ENCODE results near the gene MCTP1. TPM values are rescaled to one million over a fixed set of nuclear protein-coding genes. Genes with fewer than 3 reads are reported as not detected.

MCTP1 gene
- total RNA-seq, 1 experiment from 2014 or later, result 2.5 TPM

GRCh38 chr5:94750681-94751080 lies 534.2 kb downstream of the MCTP1 start:
- Histone ChIP-seq H2BK20ac (ENCODE audit: low read depth, low read length, poor library complexity, severe bottlenecking) (no peak overlapping the region), H3K9ac (ENCODE audit: extremely low read depth, insufficient read length, low read length) (no peak overlapping the region), H4K5ac (ENCODE audit: insufficient read length, low read depth, low read length) (no peak overlapping the region), H3K56ac (ENCODE audit: insufficient read length, low read depth, low read length) (no peak overlapping the region), H2AFZ (ENCODE audit: low read length) (no peak overlapping the region), H2BK120ac (ENCODE audit: low read depth, low read length, poor library complexity, severe bottlenecking) (no peak overlapping the region), H3K27ac (ENCODE audit: insufficient read length, low read depth, low read length) (no peak overlapping the region), H3K79me2 (ENCODE audit: insufficient read depth, low read length) (no peaks in the 10 kb centered on the region), H3K79me1 (ENCODE audit: insufficient read depth, low read depth, low read length, poor library complexity, severe bottlenecking) (no peaks in the 10 kb centered on the region), H3K4me1 (ENCODE audit: insufficient read depth, low read length) (no peaks in the 10 kb centered on the region), H2BK15ac (ENCODE audit: low read depth, low read length) (no peak overlapping the region), H4K20me1 (ENCODE audit: control insufficient read depth, insufficient read depth, insufficient read length) (no peaks in the 10 kb centered on the region), H3K27me3 (ENCODE audit: insufficient read depth, low read length) (no peaks in the 10 kb centered on the region), H3K23me2 (ENCODE audit: insufficient read length, low read depth, low read length, poor library complexity, severe bottlenecking) (no peaks in the 10 kb centered on the region), H3T11ph (ENCODE audit: low read length) (no peak overlapping the region), H3K4me2 (ENCODE audit: insufficient read depth, insufficient read length, low read length) (no peak overlapping the region), H3K9me3 (ENCODE audit: control insufficient read depth, low read depth, low read length) (no peaks in the 10 kb centered on the region), H4K8ac (replicated peaks; ENCODE audit: insufficient read length, low read depth, low read length) (no peak overlapping the region), H3K18ac (ENCODE audit: insufficient read length, low read depth, low read length) (no peak overlapping the region), H3K23ac (ENCODE audit: insufficient read length, low read depth, low read length) (no peak overlapping the region), H4K91ac (ENCODE audit: insufficient read length, low read depth, low read length) (no peak overlapping the region), H2BK5ac (ENCODE audit: insufficient read length, low read length) (no peak overlapping the region), H2BK12ac (ENCODE audit: insufficient read length, low read depth, low read length) (no peak overlapping the region), H3K4ac (ENCODE audit: low read depth, low read length) (no peak overlapping the region), H3K14ac (ENCODE audit: insufficient read depth, low read length) (no peak overlapping the region), H2AK5ac (ENCODE audit: insufficient read length, low read length) (no peak overlapping the region)
- Mint-ChIP-seq H3K4me3 (no peak overlapping the region), H3K4me1 (peaks cover 2 to 7% of the 10 kb centered on the region in 2 experiments; a peak in 2 of 4 replicates), H3K36me3 (ENCODE audit: insufficient read depth in 1 of 3, low read depth in 3 of 3) (no peaks in the 10 kb centered on the region), H3K27ac (no peak overlapping the region), H3K9me3 (no peaks in the 10 kb centered on the region), H3K27me3 (ENCODE audit: low read depth) (no peaks in the 10 kb centered on the region)
- TF ChIP-seq, protein P1, sequence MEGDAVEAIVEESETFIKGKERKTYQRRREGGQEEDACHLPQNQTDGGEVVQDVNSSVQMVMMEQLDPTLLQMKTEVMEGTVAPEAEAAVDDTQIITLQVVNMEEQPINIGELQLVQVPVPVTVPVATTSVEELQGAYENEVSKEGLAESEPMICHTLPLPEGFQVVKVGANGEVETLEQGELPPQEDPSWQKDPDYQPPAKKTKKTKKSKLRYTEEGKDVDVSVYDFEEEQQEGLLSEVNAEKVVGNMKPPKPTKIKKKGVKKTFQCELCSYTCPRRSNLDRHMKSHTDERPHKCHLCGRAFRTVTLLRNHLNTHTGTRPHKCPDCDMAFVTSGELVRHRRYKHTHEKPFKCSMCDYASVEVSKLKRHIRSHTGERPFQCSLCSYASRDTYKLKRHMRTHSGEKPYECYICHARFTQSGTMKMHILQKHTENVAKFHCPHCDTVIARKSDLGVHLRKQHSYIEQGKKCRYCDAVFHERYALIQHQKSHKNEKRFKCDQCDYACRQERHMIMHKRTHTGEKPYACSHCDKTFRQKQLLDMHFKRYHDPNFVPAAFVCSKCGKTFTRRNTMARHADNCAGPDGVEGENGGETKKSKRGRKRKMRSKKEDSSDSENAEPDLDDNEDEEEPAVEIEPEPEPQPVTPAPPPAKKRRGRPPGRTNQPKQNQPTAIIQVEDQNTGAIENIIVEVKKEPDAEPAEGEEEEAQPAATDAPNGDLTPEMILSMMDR (conservative IDR thresholded peaks at IDR 0.05), result no peak
- no CpG with 5 or more reads among the region's 4 CpGs for WGBS (ENCODE audit: extremely low coverage, insufficient read length, low lambda C conversion rate)
- no peak for DNase-seq

Measured in H9 (cell line).